Measurements from ENCODE around the gene ARHGAP8. TPM values are rescaled to one million over a fixed set of nuclear protein-coding genes. Genes with fewer than 3 reads are reported as not detected.

The ARHGAP8 gene
- total RNA-seq, 1 donor from 2014 or later, result 1.4 TPM

DNA sequence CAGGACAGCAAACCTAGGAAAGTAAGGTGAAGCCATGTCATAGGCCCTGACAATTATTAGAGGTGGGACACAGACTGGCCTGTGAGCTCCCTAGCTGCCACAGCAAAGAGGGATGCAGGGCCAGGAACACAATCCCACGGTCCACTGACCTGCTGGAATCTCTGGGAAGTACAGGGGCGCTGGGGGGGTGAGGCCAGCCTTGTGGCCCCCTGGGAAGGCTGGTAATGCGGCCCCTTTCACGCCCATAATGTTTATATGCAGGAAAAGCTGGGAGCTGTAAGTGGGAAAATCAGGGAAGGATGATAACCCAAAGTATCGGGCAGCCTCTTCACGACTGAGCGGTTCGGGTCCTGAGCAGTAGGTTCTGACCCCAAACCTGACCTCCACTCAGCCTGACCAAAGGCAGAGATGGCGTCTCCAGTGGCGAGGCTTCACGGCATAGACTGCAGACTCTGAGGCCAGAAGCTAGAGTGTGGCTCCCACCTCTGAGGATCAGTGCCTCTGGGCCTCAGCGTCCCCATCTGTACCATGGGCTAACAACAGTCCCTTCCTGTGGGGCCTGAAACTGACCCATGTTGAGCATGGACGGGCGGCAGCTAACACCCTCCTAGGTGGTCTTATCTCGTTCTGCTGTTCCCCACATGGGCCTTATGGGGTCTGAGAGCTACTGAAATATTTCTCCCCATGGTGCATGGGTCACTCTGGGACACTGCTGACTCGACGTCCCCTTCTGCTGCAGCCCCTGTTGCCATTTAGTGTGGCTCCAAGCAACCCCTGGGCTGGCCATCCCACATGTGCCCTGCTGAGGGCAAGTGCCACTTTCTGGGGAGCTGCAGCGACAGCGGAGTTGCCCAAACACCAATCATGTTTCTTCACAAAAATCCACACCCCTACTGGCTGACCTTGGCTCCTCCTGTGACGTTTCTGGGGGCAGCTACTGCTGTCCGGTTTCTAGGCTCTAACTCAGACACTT, 155.7 kb downstream of the ARHGAP8 start:
- DNase-seq (ENCODE audit: low spot score), result no peak
- Mint-ChIP-seq H3K4me1 (ENCODE audit: low read depth) (no peaks in the 10 kb centered on the region), H3K4me3 (no peak overlapping the region), H3K27me3 (ENCODE audit: insufficient read depth) (no peaks in the 10 kb centered on the region), H3K36me3 (ENCODE audit: low read depth) (no peaks in the 10 kb centered on the region), H3K9me3 (peaks cover 14% of the 10 kb centered on the region), H3K27ac (no peak overlapping the region)
- intact Hi-C loops (cut with micrococcal nuclease), result no loop called here

DNA sequence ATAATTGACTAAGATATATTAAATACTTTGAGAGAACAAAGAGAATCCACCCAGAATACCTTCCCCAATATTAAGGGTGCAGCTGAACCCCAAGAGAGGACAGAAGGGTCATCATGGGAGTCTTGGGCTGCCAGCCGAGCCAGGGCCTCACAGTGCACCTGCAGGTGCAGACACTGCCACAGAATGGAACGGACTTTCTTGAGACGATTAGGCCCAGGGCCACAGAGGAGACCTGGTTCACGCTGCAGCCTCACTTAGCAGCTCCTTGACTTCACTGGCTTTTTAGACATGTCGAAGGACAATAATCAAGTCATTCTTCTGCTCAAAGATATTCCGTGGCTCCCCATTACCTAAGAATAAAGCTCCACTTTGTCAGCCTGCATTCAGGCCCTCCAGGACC, 156.9 kb downstream of the ARHGAP8 start:
- Mint-ChIP-seq H3K4me1 (ENCODE audit: low read depth) (no peaks in the 10 kb centered on the region), H3K27me3 (ENCODE audit: insufficient read depth) (no peaks in the 10 kb centered on the region), H3K9me3 (peaks cover 10% of the 10 kb centered on the region), H3K27ac (no peak overlapping the region), H3K4me3 (no peak overlapping the region), H3K36me3 (ENCODE audit: low read depth) (no peaks in the 10 kb centered on the region)
- intact Hi-C loops (cut with micrococcal nuclease), result no loop called here
- no peak for DNase-seq (ENCODE audit: low spot score)

Other genes with a start within 250 kb of the ARHGAP8 start
- gene PRR5, start 50.4 kb upstream of the ARHGAP8 start, total RNA-seq, result 19.7 and 21.6 TPM in 2 replicates